C4-2B (cell line): ENCODE measurements around the gene PTCD2.
A peak's percentile ranks its signal among the peaks of the same experiment; 100 is the strongest.

Experiments used
- H3K27ac ChIP-seq: fragments of 450-650 bp; 2 replicates; pipeline ENCODE4 v1.5.1; 2017
- CTCF ChIP-seq: fragments of 450-650 bp; conservative IDR thresholded peaks from 2 replicates; pipeline ENCODE4 v1.5.1; 2017; ENCODE audit warnings: mild to moderate bottlenecking
- ZFX ChIP-seq: fragments of 450-650 bp; IDR thresholded peaks from 2 replicates; pipeline ENCODE4 v1.6.1; 2017

Gene PTCD2

GRCh38 chr5:72328172-72328571 lies 8.0 kb downstream of the PTCD2 start:
- TF ChIP-seq CTCF (peak; percentile 16), ZFX (no peak)
- no peak overlapping the region for H3K27ac ChIP-seq

DNA sequence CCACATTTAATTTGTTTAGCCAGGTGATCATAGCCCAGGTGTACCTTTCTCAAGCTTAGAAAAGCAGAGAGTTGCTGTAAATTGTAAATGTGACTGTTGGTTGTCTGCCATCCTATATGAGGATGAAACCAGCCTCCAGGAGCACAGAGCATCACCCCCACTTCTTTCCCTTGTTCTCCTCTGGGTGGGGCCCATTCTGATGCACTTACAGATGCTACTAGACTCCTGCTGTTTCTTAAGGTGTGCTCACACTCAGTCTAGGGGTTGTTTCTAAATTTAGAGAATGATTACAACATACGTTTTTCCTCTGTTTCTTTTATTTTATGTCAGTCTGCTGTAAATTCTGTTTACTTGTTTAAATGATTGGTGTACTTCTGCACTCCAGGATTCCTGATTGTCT lies 10.5 kb downstream of the PTCD2 start:
- TF ChIP-seq ZFX (no peak), CTCF (no peak)
- no peak overlapping the region for H3K27ac ChIP-seq

DNA sequence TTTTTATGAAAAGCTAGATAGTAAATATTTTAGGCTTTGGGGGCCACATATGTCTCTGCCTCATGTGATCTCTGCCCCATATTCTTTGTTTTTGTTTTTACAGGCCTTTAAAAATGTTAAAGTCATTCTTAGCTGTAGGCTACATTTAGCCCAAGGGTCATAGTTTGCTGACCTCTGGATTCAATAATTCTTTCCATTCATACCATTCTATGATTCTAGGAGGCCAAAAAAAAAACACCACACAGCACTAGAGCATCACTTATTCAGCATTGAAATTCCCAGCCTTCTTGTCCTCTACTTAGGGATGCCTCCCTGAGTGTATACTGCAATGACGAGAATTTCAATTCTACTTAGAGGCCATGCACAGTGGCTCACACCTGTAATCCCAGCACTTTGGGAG lies 17.0 kb downstream of the PTCD2 start:
- no peak overlapping the region for H3K27ac ChIP-seq
- TF ChIP-seq CTCF, result no peak
- no peak for TF ChIP-seq ZFX

DNA sequence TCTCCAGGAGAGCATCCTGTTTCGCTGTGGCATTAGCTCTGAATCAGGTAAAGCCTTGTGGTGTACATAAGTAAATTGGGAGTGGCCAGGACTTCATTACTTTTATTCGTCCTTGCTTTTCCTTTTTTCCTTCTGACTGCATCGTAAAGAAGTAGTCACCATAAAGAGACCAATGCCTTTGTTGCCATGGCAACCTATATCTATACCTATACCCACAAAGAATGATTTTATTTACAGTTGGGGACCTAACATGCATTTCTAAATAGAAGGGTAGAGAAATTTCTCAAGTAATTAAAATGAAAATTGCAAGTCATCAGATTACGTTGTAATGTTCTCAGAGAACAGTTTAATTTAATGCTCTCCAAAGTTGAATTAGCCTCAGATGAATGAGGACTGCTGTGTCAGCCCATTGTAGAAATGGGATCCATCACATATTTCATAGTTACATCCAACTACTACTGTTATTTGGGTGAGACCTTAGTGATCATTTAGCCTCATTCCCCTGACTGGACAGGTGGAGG lies 18.6 kb downstream of the PTCD2 start:
- no peak for TF ChIP-seq CTCF
- no peak for TF ChIP-seq ZFX
- H3K27ac ChIP-seq, result no peak overlapping the region

- TF ChIP-seq CTCF, result no peak
- H3K27ac ChIP-seq, result no peak overlapping the region
These were observed 26.2 kb downstream of the PTCD2 start for GRCh38 chr5:72346398-72346797.

GRCh38 chr5:72347801-72348308 lies 27.7 kb downstream of the PTCD2 start:
- no peak overlapping the region for H3K27ac ChIP-seq
- TF ChIP-seq CTCF (no peak), ZFX (no peak)

DNA sequence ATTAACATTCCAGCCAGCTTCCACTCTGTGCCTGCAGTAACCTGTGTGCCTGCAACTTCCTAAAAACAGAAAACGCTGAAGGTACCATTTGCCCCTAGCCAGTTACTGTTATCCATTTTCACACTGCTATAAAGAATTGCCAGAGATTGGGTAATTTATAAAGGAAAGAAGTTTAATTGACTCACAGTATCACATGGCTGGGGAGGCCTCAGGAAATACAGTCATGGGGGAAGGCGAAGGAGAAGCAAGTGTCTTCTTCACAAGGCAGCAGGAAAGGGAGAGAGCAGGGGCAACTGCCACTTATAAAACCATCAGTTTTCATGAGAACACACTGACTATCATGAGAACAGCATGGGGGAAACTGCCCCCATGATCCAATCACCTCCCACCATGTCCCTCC lies 31.2 kb downstream of the PTCD2 start:
- no peak overlapping the region for H3K27ac ChIP-seq
- TF ChIP-seq CTCF (no peak), ZFX (no peak)
